HG03558 (cell line): ENCODE results near the gene TMEM270.

Experiments used
- ATAC-seq: cut with Tn5 transposase; IDR thresholded peaks from one replicate; pipeline ENCODE4 v1.9.1; 2021; ENCODE audit warnings: moderate number of reproducible peaks; ENCODE audit not compliant: unreplicated experiment; ENCODE audit errors: extremely low read depth

The TMEM270 gene

DNA sequence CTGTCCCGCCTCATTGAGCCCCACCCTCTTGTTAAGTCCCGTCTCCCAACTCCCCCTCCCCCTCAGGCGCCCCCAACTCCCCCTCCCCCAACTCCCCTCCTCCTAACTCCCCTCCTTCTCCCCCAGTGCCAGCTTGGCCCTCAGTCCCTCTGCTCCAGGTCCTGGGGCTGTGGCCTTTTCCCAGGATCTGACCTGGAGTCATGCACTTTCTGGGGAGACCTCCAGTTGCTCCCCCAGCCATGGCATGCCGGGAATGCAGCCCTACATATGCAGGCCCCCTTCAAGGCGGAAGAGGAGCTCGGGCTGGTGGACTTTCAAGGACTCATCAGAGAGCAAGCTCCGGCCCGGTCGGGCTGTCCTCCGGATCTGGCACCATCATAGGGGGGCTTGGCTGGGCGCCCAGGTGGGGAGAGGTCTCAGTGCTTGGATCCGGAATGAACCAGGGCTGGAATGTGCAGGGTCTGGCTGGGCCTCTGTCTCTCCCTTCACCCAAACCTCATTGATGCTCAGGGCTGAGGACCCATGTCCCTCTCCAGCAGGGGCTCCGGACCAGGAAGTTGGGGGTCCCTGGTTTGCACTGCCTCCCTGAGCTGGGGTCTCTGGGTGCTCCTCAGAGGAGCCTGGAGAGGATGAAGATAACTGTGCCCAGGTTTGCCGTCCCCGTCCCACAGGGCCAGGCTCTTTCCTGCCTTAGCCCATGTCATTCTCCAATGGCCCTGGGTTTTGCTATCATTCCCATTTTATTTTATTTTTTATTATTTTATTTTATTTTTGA, 41.1 kb downstream of the TMEM270 start:
- ATAC-seq, result no peak

DNA sequence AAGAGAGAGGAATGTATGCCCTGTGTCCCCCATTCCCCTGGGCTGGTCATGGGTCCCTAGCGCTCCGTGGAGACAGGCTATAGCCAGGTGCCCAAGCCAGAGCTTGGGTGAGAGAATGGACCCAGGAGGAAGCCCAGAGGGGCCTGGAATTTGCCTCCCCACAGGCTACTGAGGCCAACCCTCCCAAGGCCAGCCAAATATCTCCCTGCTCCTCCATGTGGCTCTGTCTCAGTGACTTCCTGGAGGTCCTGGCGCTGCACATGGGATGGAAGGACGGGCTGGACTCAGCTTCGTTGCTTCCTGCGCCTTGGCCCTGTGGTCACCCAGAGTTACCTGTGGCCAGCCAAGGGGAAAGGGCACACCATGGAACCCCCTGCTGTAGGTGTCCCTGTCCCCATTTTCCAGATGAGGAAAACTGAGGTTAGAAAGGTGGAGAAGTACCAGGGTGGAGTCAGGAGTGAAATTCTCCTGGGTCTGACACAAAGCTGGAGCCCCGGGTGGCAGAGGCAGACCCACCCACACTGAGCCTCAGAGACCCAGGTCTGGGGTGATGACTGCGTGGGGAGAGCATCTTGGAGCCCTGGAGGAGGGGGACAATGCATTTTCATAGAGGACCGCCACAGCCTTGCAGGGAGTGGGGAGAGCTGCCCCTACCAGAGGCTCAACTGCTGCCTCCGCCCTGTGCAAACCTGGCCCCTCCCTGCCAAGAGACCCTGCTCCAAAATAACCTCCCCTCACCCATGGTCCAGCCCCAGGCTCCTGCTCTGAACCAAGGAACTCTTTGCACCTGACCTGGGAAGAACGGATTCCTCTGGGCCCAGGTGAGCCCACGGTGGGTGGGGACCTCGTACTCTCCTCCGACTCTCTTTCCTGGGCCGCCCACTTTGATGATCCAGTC, 42.6 kb downstream of the TMEM270 start:
- no peak for ATAC-seq

DNA sequence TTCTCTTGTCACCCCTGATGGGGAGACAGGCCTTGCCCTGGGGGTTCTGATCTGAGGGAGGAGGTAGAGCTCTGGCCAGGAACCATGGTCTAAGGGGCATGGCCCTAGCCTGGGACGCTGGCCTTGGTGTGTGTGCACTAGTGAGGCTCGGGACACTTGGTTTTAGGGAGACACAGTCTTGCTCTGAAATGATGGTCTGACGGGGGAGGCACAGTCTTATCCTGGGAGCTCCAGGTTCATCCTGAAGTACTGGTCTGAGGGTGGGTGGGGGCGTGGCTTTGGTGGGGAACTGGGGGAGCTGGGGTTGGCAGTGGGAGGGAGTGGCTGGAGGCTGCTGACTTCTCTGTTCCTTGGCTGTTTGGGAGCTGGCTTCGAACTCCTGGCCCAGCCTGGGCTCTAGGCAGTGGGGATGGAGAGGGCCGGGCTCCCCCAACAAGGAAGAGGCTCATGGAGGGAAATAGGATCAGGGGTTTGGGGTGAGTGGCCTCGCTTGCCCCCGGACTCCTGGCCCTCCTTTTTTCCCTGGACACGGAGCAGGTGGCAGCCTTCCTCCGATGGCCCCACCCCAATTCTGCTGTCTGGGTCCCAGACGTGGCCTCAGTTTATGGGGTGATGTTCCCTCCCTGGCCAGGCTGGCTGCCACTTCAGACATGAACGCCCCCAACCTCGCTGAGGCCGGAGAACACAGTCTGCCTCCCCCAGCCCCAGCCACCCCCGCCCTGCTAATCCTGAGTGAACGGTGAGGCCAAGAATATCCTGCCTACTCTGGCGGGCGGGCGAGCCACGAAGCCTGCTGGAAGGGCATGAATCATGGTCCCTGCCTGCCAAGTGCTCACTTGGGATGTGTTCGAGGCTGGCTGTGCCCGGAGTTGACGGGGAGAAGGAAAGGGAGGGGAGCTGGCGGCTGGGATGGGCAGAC, 43.5 kb downstream of the TMEM270 start:
- no peak for ATAC-seq

GRCh38 chr7:73905360-73905759, 44.4 kb downstream of the TMEM270 start:
- ATAC-seq, result no peak

GRCh38 chr7:73906874-73907273, 45.9 kb downstream of the TMEM270 start:
- ATAC-seq, result no peak

GRCh38 chr7:73907554-73908122, 46.7 kb downstream of the TMEM270 start:
- no peak for ATAC-seq

DNA sequence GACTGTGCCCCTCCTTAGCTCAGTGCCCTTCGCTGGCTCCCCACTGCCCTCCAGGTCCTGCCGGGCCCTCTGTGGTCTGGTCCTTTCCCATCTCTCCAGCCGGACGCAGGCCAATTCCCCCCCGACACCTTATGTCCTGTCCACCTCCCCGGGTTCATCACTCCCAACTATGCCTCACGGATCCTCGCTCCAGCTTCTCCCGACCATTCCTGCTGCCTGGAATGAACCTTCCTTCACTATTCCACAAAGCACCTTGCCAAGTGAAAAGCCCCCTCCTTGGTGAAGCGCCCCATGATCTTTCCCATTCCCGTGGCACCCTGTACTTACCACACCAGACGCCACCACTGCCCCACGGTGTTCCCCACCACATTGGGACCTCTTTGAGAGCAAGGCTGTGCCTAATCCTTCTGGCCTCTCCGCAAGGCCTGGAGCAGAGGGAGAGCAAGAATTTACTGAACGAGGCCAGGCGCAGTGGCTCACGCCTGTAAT, 47.2 kb downstream of the TMEM270 start:
- no peak for ATAC-seq

GRCh38 chr7:73909051-73909941, 48.3 kb downstream of the TMEM270 start:
- ATAC-seq, result no peak

DNA sequence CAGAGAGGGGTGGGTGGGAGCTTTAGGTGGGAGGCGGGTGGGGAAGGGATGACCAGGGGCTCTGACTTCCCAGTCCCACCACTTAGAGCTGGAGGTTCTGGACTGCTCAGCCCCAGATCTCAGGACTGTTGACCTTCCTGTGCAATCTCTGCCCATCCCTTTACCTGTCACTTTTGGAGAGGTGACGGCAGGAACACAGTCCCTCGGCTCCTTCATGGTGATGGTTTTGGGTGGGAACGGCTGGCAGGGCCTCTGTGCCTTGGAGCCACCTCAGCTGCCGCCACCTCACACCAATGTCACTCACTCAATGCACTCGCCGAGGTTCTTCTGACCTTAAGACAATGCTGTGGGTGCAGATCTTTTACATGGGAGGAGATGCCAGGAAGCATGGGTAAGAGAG, 49.0 kb downstream of the TMEM270 start:
- no peak for ATAC-seq

- ATAC-seq, result no peak
Observed at GRCh38 chr7:73912223-73912622, 51.3 kb downstream of the TMEM270 start.
